Fibroblast of the conjunctiva (primary cell): Measurements from ENCODE around the gene TMCO4.
"Not testable (repeated sequence)": the region's sequence is repeated elsewhere in the genome, so short reads cannot be mapped to it uniquely, and the experiment has no call there.

Experiments
- DNase-seq: peaks from one replicate; pipeline ENCODE4 v3.0.0-alpha.2; 2010; ENCODE audit warnings: low read depth

Gene TMCO4

DNA sequence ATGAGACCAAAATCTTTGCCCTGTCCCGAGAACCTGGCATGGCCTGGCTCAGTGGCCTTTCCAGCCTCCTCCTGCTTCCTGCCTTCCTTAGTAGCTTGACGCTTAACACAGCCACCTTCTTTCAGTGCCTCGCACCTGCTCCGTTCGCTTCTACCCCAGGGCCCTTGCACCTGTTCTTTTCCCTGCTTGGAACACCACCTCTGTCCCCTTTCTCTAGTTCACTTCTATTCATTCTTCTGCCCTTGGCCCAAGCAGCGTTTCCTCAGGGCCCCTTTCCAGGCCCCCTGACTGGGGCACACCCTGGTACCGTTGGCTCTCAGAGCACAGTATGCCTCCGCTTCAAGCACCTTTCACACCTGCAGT lies 144.0 kb downstream of the TMCO4 start:
- DNase-seq: no peak

DNA sequence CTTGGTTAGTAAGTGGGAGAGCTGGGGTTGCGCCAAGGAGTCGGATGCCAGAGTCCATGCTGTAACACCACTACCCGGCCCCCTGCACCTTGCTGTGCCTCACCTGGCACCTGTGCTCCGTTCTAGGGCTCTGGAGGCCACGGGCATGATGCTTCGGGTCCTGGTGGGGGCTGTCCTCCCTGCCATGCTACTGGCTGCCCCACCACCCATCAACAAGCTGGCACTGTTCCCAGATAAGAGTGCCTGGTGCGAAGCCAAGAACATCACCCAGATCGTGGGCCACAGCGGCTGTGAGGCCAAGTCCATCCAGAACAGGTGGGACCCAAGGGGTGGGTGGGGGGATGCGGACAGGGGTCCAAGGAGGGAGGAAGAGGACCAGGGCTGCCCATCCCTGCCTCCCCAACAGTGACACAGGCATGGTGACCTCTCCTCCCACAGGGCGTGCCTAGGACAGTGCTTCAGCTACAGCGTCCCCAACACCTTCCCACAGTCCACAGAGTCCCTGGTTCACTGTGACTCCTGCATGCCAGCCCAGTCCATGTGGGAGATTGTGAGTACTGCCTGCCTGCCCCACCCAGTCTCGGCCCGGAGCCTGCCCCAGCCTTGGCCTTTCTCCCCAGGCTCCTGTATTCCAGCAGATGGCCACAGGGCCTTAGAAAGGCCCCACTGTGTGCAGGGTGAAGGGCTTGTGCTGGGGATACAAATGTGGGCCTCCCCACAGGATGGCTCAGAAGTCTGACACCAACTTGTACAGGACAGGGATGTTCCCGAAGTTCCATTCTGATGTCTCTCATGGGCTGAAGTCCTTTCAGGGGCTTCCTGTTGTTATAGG lies 144.6 kb downstream of the TMCO4 start:
- no peak for DNase-seq

DNA sequence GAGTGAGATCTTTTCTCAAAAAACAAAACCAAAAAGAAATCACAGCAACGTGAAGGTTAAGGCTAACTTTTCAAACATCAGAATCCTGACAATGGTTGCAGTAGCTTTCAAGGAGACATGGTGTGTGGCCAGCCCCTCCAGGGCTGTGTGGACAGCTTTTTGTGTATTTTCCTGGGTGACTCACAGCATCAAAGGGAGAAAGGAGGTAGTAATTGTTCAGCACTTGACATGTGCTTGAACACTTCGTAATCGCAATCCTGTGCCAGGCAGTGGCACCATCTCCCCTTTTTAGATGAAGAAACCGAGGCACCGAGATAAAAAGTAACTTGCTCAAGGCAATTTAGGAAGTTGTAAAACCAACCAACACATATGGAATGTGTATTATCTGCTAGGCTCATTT lies 145.3 kb downstream of the TMCO4 start:
- no peak for DNase-seq

- no peak for DNase-seq
These were observed 148.5 kb downstream of the TMCO4 start for GRCh38 chr1:19651141-19651737.

DNA sequence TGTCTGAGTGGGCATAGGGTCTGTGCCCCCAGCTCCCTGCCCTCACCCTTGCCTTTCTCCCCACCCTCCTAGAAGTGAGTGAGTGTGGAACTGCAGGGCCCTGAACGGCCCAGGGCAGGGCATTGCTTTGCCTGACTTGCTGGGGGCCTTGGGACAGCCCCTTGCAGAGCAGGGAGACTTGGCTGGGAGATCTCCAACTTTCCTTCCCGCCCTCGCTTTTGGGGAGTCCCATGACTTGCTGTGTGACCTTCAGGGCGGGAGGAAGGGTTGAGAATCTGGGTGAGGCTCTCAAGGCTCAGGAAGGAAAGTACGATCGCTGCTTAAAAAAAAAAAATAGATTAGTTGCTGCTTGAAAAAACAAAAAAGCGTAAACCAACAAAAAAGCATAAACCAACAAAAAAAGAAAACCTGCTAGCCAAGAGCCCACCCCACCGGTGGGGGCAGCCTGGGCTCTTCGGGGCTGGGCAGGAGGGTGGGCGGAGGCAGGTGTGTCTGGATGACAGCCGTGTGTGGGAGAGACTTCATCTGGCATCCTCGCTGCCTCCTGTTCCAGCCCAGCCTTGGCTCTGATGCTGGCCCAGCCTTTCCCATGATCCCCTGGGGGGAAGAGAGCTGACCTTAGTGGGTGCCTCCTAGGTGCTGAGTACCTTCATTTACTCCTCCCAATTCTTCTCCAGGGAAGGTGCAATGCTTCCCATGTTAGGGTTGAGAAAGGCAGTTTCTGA lies 149.1 kb downstream of the TMCO4 start:
- no peak for DNase-seq

DNA sequence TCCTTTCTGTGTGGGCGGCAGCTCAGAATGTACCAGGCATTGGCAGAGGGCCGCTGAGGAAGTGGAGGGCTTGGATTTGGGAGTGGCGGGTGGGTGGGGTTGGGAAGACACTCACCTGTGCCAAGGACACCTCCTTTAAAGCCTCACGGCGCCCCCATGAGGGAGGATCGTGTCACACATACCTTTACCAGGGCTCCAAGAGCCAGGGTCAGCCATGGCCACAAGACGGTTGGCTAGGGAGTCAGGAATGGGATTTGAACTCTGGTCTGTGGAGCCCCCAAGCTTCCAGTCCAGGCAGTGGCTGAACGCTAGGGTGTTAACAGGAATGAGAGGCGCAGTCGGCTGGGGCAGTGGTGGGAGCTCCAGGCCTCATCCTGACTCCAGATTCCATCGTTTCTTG lies 151.0 kb downstream of the TMCO4 start:
- DNase-seq: no peak

DNA sequence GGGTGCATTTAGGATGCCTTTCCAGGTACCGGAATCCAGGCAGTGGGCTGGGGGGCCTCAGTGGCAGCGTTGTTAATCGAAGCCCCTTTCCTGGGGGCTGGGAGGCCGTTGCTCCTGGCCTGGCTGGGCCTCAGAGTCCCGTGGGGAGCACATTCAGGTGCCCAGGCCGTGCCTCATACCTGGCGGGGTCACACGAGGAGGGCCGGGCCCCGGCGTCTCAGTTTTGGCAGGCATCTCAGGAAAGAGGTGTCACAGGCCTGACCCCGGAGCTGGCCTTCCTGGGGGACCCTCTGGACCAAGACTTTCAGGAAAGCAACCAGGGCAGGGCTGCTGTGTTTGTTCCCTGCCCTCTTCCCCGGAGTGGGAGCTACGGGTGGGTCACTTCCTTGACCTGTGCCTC lies 151.5 kb downstream of the TMCO4 start:
- DNase-seq: no peak

DNA sequence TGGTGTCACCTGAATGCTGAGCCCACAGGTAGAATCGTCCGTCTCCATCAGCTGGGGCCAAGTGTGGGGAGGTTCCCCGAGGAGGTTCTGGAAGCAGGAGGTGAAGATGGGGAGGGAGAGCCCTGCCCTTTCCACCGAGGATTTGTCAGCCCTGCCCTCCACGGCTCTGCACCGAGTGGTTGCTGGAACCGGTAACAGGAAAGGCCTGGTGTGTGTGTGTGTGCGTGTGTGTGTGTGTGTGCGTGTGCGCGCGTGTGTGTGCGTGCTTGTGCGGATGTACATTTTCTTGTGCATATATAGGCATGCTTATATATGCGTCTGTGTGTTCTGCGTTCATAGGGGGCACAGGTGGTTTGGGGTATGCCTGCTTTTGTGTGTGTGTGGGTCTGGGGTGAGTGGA lies 152.1 kb downstream of the TMCO4 start:
- no peak for DNase-seq

- no peak for DNase-seq
These were observed 153.1 kb downstream of the TMCO4 start for GRCh38 chr1:19646377-19647319.

GRCh38 chr1:19645411-19646251 lies 154.1 kb downstream of the TMCO4 start:
- DNase-seq: no peak

GRCh38 chr1:19644681-19645410 lies 154.9 kb downstream of the TMCO4 start:
- no peak for DNase-seq

GRCh38 chr1:19644395-19644680 lies 155.4 kb downstream of the TMCO4 start:
- DNase-seq: no peak

DNA sequence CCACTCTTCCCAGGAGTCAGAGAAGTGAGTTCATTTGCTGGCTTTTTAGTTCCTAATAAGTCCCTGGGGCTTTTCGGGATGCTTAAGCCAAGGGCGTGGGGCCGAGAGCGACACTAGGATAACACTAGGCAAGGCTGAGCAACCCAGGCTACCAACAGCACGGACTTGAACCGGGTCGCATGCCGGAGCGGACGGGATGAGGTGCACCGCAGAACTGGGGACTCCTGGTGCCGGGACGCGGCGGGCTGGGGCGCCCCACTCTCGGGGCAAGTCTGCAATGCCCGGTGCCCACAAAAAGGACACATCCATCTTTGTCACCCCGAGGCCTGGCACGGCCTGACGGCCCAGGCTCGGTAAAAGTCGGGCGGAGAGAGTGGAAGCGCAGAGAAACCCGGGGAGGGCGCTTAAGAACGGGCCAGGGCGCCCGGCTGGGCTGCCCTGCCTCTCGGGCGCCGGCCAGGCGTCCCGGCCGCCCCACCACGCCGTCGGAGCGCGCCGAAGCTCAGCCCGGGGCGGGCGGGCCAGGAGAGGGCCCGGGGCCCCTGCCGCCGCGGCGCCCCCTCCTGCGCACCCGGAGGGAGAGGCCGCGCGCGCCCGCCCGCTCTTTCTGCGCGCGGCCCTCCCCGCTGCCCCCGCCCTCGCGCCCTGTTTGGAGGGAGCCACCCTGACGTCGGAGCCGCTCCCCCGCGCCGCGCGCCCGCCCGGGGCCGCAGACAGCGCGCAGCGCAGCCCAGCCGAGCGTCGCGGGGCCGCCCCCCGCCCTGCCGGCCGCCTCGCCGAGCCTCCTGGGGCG lies 155.9 kb downstream of the TMCO4 start, which contains the start of gene NBL1:
Gene NBL1 (plus strand): TSS at position 710 of the 793 bp plus-strand sequence. CDS start 10,720 bp downstream, outside the sequence.
- DNase-seq: no peak

DNA sequence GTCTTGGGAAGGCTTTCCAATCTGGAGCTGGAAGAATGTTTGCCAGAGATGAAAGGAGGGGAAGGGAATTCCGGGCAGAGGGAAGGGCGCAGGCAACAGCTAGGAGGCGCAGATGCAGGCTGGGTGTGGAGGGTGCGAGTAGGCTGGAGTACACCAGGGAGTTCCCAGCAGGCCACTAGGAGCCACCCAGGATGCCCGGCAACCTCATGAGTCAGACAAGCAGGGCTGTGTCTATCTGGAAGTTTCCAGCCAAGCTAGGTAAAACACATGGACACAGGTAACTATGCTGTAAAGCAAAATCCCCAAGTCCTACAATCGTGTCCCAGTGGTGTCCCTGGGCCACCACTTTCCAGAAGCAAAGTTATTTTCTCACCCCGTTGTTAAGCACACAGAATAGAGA lies 156.6 kb downstream of the TMCO4 start:
- no peak for DNase-seq

DNA sequence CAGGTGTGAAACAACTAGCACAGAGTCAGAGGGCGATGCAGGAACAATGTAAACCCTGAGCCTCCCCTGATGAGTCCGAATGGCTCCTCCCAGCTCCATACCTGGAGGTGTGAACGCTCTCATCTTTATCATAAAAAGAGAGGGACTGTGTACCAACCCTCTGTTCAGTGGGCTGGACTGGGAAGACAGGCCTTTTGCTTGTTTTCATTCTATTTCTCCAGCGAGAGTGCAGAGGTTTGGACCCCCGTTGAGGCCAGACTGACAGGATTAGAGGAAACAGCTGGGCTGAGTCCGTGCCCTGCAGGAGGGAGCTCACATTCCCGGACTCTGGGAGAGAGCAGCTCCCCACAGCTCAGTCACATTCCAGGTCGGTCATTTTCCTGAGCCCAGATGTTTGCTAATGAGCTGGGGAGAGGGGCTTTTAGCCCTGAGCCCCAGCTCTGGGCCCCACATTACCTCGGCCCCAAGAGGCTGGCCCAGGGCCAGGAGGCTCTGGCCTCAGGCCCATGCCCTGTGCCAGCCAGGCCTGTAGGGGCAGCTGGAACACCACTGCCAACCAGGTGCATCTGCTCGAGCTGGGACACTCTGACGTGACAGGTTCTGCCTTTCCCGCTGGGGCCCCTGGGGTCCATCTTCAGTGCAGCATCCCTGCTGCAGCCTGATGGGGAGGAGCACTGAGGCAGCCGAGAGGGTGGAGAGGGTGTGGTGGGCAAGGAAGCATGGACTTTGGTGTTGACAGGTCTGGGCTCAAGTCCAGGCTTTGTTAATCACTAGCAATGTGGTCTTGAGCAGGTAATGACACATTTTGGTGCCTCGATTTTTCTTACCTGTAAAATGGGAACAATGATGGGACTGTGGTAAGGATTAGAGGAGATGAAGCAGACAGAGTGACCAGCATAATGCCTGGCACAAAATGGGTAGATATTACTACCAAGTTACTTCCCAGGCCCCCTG lies 159.1 kb downstream of the TMCO4 start:
- DNase-seq: no peak

DNA sequence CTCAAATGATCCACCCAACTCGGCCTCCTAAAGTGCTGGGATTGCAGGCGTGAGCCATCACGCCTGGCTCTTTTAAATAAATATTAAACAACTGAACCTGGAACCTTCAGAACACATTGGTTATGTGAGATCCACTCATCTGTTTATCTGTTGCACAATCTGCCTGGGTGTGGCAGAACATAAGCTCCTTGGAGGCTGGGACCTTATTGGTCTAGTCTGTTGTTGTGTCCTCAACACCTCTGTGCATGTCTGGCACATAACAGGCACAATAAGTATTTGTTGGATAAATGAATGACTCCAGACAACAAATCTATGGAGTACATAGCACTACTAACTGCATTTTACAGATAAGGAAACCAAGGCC lies 159.7 kb downstream of the TMCO4 start:
- DNase-seq: no peak

GRCh38 chr1:19639228-19639627 lies 160.5 kb downstream of the TMCO4 start:
- DNase-seq: not testable (repeated sequence)

- DNase-seq: no peak
These were observed 162.1 kb downstream of the TMCO4 start for GRCh38 chr1:19637606-19638005.

DNA sequence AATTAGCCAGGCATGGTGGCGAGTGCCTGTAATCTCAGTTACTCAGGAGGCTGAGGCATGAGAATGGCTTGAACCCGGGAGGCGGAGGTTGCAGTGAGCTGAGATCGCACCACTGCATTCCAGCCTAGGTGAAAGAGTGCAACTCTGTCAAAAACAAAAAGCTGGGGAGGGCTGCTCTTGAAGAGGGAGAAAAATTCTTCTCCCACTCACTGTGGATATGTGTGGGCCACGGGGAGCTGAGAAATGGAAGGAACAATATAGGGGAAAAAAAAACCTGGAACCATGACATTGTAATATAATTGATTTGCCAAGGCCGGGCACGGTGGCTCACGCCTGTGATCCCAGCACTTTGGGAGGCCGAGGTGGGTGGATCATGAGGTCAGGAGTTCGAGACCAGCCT lies 163.0 kb downstream of the TMCO4 start:
- not testable (repeated sequence) for DNase-seq
